Caco-2 (cell line): Measurements from ENCODE around the gene CAPN13. TPM values are rescaled to one million over a fixed set of nuclear protein-coding genes. Genes with fewer than 3 reads are reported as not detected.

Experiments used
- BruUV-seq: library from RNA; stranded (reverse); fragments of 400-500 nt; replicated peaks from 2 replicates; lab custom pipeline; 2021; lab: Mats Ljungman, UMichigan
- CTCF ChIA-PET: fragments of 300-600 bp; sonication (Branson Sonifier 250); formaldehyde crosslinking; loops from one replicate; lab custom pipeline; 2022; ENCODE audit warnings: antibody characterized with exemption; lab: Charles Lee
- POLR2A ChIA-PET: fragments of 300-600 bp; sonication (Branson Sonifier 250); formaldehyde crosslinking; loops from one replicate; lab custom pipeline; 2022; ENCODE audit warnings: antibody characterized with exemption; lab: Charles Lee
- DNase-seq, 2 experiments: peaks; one replicate each; pipeline versions ENCODE4 v3.0.0 to v3.0.0-alpha.2; 2020 to 2022
- H3K27me3 ChIP-seq: replicated peaks from 2 replicates; pipeline ENCODE4 v1.6.0; 2011; ENCODE audit warnings: low read length; ENCODE audit not compliant: control insufficient read depth, insufficient read depth
- H3K36me3 ChIP-seq: 2 replicates; pipeline ENCODE4 v1.5.1; 2011; ENCODE audit warnings: low read length; ENCODE audit not compliant: control insufficient read depth, insufficient read depth
- H3K4me1 ChIP-seq: fragments of 250-450 bp; sonication (Bioruptor Pico); 2 replicates; pipeline ENCODE4 v1.5.1; 2020; ENCODE audit warnings: mild to moderate bottlenecking
- H3K4me3 ChIP-seq: 2 replicates; pipeline ENCODE4 v1.5.1; 2011; ENCODE audit warnings: low read depth, mild to moderate bottlenecking, control low read depth, low read length
- H3K9me3 ChIP-seq: fragments of 250-450 bp; sonication (Bioruptor Pico); 2 replicates; pipeline ENCODE4 v1.5.1; 2020; ENCODE audit warnings: mild to moderate bottlenecking, moderate library complexity
- H3K27ac Mint-ChIP-seq: one replicate; pipeline ENCODE4 v1.8.0; 2022; ENCODE audit warnings: mixed read lengths; ENCODE audit not compliant: unreplicated experiment
- H3K27me3 Mint-ChIP-seq: one replicate; pipeline ENCODE4 v1.8.0; 2022; ENCODE audit warnings: mixed read lengths; ENCODE audit not compliant: insufficient read depth, unreplicated experiment
- H3K36me3 Mint-ChIP-seq: one replicate; pipeline ENCODE4 v1.8.0; 2022; ENCODE audit warnings: mild to moderate bottlenecking, mixed read lengths; ENCODE audit not compliant: insufficient read depth, unreplicated experiment
- H3K4me1 Mint-ChIP-seq: one replicate; pipeline ENCODE4 v1.8.0; 2022; ENCODE audit warnings: low read depth, mixed read lengths; ENCODE audit not compliant: unreplicated experiment
- H3K4me3 Mint-ChIP-seq: one replicate; pipeline ENCODE4 v1.8.0; 2022; ENCODE audit warnings: mild to moderate bottlenecking, moderate library complexity, mixed read lengths; ENCODE audit not compliant: unreplicated experiment
- H3K9me3 Mint-ChIP-seq: one replicate; pipeline ENCODE4 v1.8.0; 2022; ENCODE audit warnings: mixed read lengths; ENCODE audit not compliant: unreplicated experiment
- CTCF ChIP-seq, 2 experiments: fragments of 200-600 bp in 1 of 2; IDR thresholded peaks; 1 replicate in 1 of 2; 2 replicates in 1 of 2; pipeline versions ENCODE4 v1.5.1 to v1.8.0; 2011 to 2022; ENCODE audit warnings: antibody characterized with exemption in 1 of 2, control low read depth in 1 of 2, inconsistent platforms in 1 of 2, low read depth in 1 of 2, low read length in 1 of 2, mild to moderate bottlenecking in 1 of 2, moderate library complexity in 1 of 2; ENCODE audit not compliant: insufficient read depth in 1 of 2, severe bottlenecking in 1 of 2, unreplicated experiment in 1 of 2
- intact Hi-C: fragments of 100-400 bp; cut with micrococcal nuclease; formaldehyde crosslinking; loops from one replicate; pipeline ENCODE4 v1.10.0; 2022; ENCODE audit not compliant: unreplicated experiment
- total RNA-seq: library from RNA; stranded (reverse); gene quantifications from 2 replicates; pipeline ENCODE4 v1.2.3, GENCODE V29; 2022

CAPN13 gene
- total RNA-seq, 1 experiment from 2014 or later, result 2.1 TPM

DNA sequence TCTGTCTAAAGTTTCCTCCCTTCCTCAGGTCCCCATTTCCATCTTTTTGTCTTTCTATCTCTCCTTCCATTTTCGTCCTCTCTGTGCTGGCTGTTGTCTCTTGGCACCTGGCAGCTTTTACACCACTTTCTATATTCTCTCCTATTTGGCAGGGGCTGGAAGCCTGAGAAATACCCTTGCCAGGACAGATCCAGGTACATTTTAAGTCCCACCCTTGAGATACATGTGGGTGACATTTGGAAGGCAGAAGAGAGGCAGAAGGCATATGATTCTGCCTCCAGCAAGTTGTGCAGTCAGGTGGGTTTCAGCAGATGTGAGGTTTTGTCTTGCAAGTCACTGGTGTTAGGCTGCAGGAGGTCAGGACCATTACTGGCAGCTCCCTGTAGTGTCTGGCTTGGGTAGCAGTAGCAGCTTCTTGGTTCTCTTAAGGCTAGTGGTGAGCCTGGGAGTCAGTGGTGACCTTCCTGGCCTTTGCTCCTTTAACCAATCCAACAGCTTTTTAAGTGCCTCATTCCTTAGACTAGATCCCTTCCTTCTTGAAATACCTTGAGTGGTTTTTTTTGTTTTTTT, 90.1 kb downstream of the CAPN13 start:
- H3K4me1 ChIP-seq, result no peaks in the 10 kb centered on the region
- no peaks in the 10 kb centered on the region for H3K4me1 Mint-ChIP-seq
- H3K27me3 ChIP-seq, result no peaks in the 10 kb centered on the region
- no peak overlapping the region for H3K4me3 Mint-ChIP-seq
- no peak overlapping the region for H3K4me3 ChIP-seq
- H3K9me3 ChIP-seq, result no peaks in the 10 kb centered on the region
- ChIA-PET CTCF (interaction anchor here (0.6 to 1.2 kb wide), 2 partner anchors 453 to 617 kb away, joined by 3 to 5 read pairs; no protein-coding TSS in a partner anchor), POLR2A (no interaction called here)
- BruUV-seq, result no TSS peak
- peaks cover 6% of the 10 kb centered on the region for H3K36me3 Mint-ChIP-seq
- H3K27ac Mint-ChIP-seq, result no peak overlapping the region
- intact Hi-C loops, result no loop called here
- TF ChIP-seq CTCF (IDR thresholded peaks at IDR 0.05; ENCODE audit: insufficient read depth in 1 of 2, low read depth in 1 of 2, low read length in 1 of 2, severe bottlenecking in 1 of 2, unreplicated experiment in 1 of 2), result no peak
- H3K36me3 ChIP-seq, result no peaks in the 10 kb centered on the region
- DNase-seq, result no peak
- no peaks in the 10 kb centered on the region for H3K9me3 Mint-ChIP-seq
- peaks cover 14% of the 10 kb centered on the region for H3K27me3 Mint-ChIP-seq

DNA sequence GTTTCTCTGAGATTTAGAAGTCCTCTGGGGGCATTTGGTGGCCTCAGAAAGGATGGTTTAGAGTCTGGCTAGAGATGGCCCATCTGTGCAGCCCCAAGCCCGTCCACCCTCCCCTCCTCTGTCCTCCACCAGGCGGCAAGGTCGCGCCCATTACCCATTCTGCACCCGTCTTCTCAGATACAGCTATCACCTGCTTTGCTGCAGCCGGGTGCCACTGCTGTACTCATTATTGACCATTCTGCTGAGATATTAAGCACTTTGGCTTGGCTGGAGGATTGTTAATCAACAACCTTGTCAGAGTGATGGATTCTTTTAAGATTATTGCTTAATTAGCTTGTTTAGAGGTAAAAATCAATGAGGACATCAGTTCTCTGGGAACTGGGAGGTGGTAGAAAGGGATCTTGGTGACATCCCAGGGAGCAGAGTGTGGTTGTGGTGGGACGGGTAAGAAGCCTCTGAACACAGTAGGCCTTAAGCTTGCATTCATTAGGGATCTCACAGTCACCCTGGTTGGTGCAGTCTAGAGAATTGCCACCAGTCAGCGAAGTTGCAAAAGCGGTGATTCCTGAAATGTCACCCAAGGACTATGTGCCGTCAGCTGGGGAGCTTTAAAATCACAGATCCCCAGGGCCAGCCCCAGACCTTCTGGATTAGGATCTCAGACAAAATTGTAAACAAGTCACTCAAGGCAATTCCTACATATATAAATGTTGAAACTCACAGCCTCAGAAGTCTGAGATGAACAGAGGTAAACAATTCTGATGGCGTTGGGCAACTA, 90.9 kb downstream of the CAPN13 start:
- ChIA-PET POLR2A (no interaction called here), CTCF (interaction anchor here (0.7 to 1.5 kb wide), 4 partner anchors 144 to 618 kb away, joined by 3 read pairs; no protein-coding TSS in a partner anchor)
- Histone ChIP-seq H3K36me3 (no peaks in the 10 kb centered on the region), H3K4me3 (no peak overlapping the region), H3K4me1 (no peaks in the 10 kb centered on the region), H3K9me3 (no peaks in the 10 kb centered on the region), H3K27me3 (no peaks in the 10 kb centered on the region)
- Mint-ChIP-seq H3K36me3 (peaks cover 6% of the 10 kb centered on the region), H3K4me1 (no peaks in the 10 kb centered on the region), H3K27me3 (peaks cover 14% of the 10 kb centered on the region), H3K27ac (no peak overlapping the region), H3K9me3 (no peaks in the 10 kb centered on the region), H3K4me3 (no peak overlapping the region)
- TF ChIP-seq CTCF (IDR thresholded peaks at IDR 0.05; ENCODE audit: insufficient read depth in 1 of 2, low read depth in 1 of 2, low read length in 1 of 2, severe bottlenecking in 1 of 2, unreplicated experiment in 1 of 2), result no peak
- intact Hi-C loops, result no loop called here
- BruUV-seq, result no TSS peak
- DNase-seq, result no peak

- Histone ChIP-seq H3K36me3 (no peaks in the 10 kb centered on the region), H3K9me3 (no peaks in the 10 kb centered on the region), H3K27me3 (no peaks in the 10 kb centered on the region), H3K4me1 (no peaks in the 10 kb centered on the region), H3K4me3 (no peak overlapping the region)
- Mint-ChIP-seq H3K9me3 (no peaks in the 10 kb centered on the region), H3K4me1 (no peaks in the 10 kb centered on the region), H3K4me3 (no peak overlapping the region), H3K36me3 (peaks cover 6% of the 10 kb centered on the region), H3K27ac (no peak overlapping the region), H3K27me3 (peaks cover 11% of the 10 kb centered on the region)
- POLR2A ChIA-PET, result no interaction called here
- CTCF ChIA-PET, result interaction anchor here (0.6 to 1.5 kb wide), 9 partner anchors 145 to 603 kb away, joined by 3 to 9 read pairs (median 4); no protein-coding TSS in a partner anchor
- intact Hi-C loops, result loop anchor here (1.0 to 5.0 kb wide), 6 partner anchors 92 to 618 kb away; partner anchors contain the start of gene CAPN13
- DNase-seq, result no peak
- TF ChIP-seq CTCF (IDR thresholded peaks at IDR 0.05; ENCODE audit: insufficient read depth in 1 of 2, low read depth in 1 of 2, low read length in 1 of 2, severe bottlenecking in 1 of 2, unreplicated experiment in 1 of 2), result no peak
- BruUV-seq, result no TSS peak
Observed at GRCh38 chr2:30714811-30715709, 92.2 kb downstream of the CAPN13 start.
